ENCODE data around the gene RHOV.

The RHOV gene

DNA sequence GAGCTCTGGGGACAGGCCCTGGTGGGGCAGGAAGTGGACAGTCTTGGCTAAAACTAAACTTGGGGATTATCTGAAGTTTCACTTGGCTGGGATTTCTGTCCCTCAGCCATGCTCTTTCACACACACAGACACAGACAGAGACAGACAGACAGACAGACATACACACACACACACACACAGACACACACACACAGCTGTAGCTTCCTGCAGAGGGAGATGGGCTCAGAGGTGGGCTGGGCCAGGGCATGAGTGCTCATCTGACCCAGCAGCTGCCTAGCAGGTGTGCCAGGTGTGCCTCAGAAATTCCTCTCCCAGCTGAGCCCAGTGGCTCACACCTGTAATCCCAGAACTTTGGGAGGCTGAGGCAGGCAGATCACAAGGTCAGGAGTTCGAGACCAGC is 3.3 kb downstream of the RHOV start:
- Histone ChIP-seq H3K9ac (ENCODE audit: low read length) (no peak overlapping the region), H3K4ac (ENCODE audit: low read depth, low read length) (no peak overlapping the region)

DNA sequence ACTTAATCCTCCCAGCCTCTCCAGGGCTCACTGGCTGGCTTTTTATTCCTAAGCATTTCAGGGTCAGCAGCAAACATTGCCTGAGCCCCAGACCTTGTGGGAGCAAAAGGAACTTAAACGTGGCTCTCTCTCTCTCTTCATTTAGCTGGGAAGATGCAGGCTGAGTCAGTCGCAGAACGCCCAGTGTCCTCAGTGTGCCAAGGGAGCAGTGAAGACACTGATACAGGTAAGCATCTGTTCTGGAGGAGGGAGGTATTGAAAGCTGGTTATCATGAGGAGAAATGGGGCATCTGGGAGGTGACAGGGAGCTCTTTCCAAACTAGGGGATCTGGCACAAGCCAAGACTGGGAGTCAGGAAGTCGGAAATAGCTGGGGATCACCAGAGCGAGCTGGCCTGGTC is 4.3 kb downstream of the RHOV start:
- no peak overlapping the region for H4K91ac ChIP-seq (ENCODE audit: low read depth, low read length)
- no peak overlapping the region for H3K14ac ChIP-seq (ENCODE audit: low read length)
- H3K4ac ChIP-seq (ENCODE audit: low read depth, low read length), result no peak overlapping the region
- H3K79me1 ChIP-seq (ENCODE audit: low read length), result peaks cover 6% of the 10 kb centered on the region
- H2BK120ac ChIP-seq (ENCODE audit: insufficient read depth, low read length, poor library complexity), result no peak overlapping the region
- no peak overlapping the region for H2BK12ac ChIP-seq (ENCODE audit: low read length)
- H3K4me1 ChIP-seq (ENCODE audit: control insufficient read depth in 1 of 2, insufficient read depth in 2 of 2, low read length in 2 of 2), result peaks cover 19 to 25% of the 10 kb centered on the region in 2 experiments
- H3K9ac ChIP-seq (ENCODE audit: low read length), result no peak overlapping the region
- no peaks in the 10 kb centered on the region for H3K36me3 ChIP-seq (ENCODE audit: control insufficient read depth in 1 of 2, insufficient read depth in 2 of 2, low read length in 2 of 2)
- no peaks in the 10 kb centered on the region for H3K27me3 ChIP-seq (ENCODE audit: insufficient read depth, low read length)
- H3K18ac ChIP-seq (ENCODE audit: low read length), result no peak overlapping the region
- no peak overlapping the region for H3K23ac ChIP-seq (ENCODE audit: low read length)
- no peaks in the 10 kb centered on the region for H3K79me2 ChIP-seq (ENCODE audit: control insufficient read depth, insufficient read depth, low read length, poor library complexity)
- no peak overlapping the region for H2AK5ac ChIP-seq (ENCODE audit: low read length)
- no peak for DNase-seq
- H3K27ac ChIP-seq (ENCODE audit: low read depth, low read length), result no peak overlapping the region
- no peak overlapping the region for H4K8ac ChIP-seq (ENCODE audit: low read depth, low read length)
- no peak overlapping the region for H3K4me2 ChIP-seq (ENCODE audit: low read length)
- no CpG with 5 or more reads among the region's 5 CpGs for WGBS (ENCODE audit: extremely low coverage, insufficient coverage, insufficient read length)
- H4K12ac ChIP-seq (ENCODE audit: low read depth, low read length), result no peak overlapping the region
- no peak overlapping the region for H2BK5ac ChIP-seq (ENCODE audit: low read depth, low read length, poor library complexity)
- H3K4me3 ChIP-seq (ENCODE audit: low read depth, low read length), result no peak overlapping the region
- no peak overlapping the region for H2AFZ ChIP-seq (ENCODE audit: insufficient read depth, low read length, poor library complexity)
- no peaks in the 10 kb centered on the region for H3K9me3 ChIP-seq (ENCODE audit: insufficient read depth, low read depth, low read length)

More for the DNA sequence above, 3.3 kb downstream of the RHOV start:
- Histone ChIP-seq H3K4me2 (ENCODE audit: low read length) (no peak overlapping the region), H3K14ac (ENCODE audit: low read length) (no peak overlapping the region), H3K27me3 (ENCODE audit: insufficient read depth, low read length) (no peaks in the 10 kb centered on the region), H3K23ac (ENCODE audit: low read length) (no peak overlapping the region), H3K79me2 (ENCODE audit: control insufficient read depth, insufficient read depth, low read length, poor library complexity) (no peaks in the 10 kb centered on the region), H2BK5ac (ENCODE audit: low read depth, low read length, poor library complexity) (no peak overlapping the region), H2BK120ac (ENCODE audit: insufficient read depth, low read length, poor library complexity) (no peak overlapping the region), H4K91ac (ENCODE audit: low read depth, low read length) (no peak overlapping the region), H4K8ac (ENCODE audit: low read depth, low read length) (no peak overlapping the region), H2AFZ (ENCODE audit: insufficient read depth, low read length, poor library complexity) (no peak overlapping the region), H2AK5ac (ENCODE audit: low read length) (no peak overlapping the region), H3K79me1 (ENCODE audit: low read length) (peaks cover 6% of the 10 kb centered on the region), H2BK12ac (ENCODE audit: low read length) (no peak overlapping the region), H3K36me3 (ENCODE audit: control insufficient read depth in 1 of 2, insufficient read depth in 2 of 2, low read length in 2 of 2) (no peaks in the 10 kb centered on the region), H3K27ac (ENCODE audit: low read depth, low read length) (no peak overlapping the region), H4K12ac (ENCODE audit: low read depth, low read length) (no peak overlapping the region), H3K4me3 (ENCODE audit: low read depth, low read length) (no peak overlapping the region), H3K18ac (ENCODE audit: low read length) (no peak overlapping the region), H3K9me3 (ENCODE audit: insufficient read depth, low read depth, low read length) (no peaks in the 10 kb centered on the region), H3K4me1 (ENCODE audit: control insufficient read depth in 1 of 2, insufficient read depth in 2 of 2, low read length in 2 of 2) (peaks cover 19 to 25% of the 10 kb centered on the region in 2 experiments)
- no CpG with 5 or more reads among the region's 1 CpG for WGBS (ENCODE audit: extremely low coverage, insufficient coverage, insufficient read length)
- no peak for DNase-seq

- H3K4ac ChIP-seq (ENCODE audit: low read depth, low read length), result no peak overlapping the region
- no peak overlapping the region for H3K9ac ChIP-seq (ENCODE audit: low read length)
- no peak for DNase-seq
- no peak overlapping the region for H2BK12ac ChIP-seq (ENCODE audit: low read length)
- no peak overlapping the region for H3K4me3 ChIP-seq (ENCODE audit: low read depth, low read length)
- no peaks in the 10 kb centered on the region for H3K27me3 ChIP-seq (ENCODE audit: insufficient read depth, low read length)
- no peaks in the 10 kb centered on the region for H3K9me3 ChIP-seq (ENCODE audit: insufficient read depth, low read depth, low read length)
- no peak overlapping the region for H3K27ac ChIP-seq (ENCODE audit: low read depth, low read length)
- no peak overlapping the region for H2BK5ac ChIP-seq (ENCODE audit: low read depth, low read length, poor library complexity)
- H3K4me1 ChIP-seq (ENCODE audit: control insufficient read depth in 1 of 2, insufficient read depth in 2 of 2, low read length in 2 of 2), result peaks cover 11 to 14% of the 10 kb centered on the region in 2 experiments
- H2AK5ac ChIP-seq (ENCODE audit: low read length), result no peak overlapping the region
- H3K79me2 ChIP-seq (ENCODE audit: control insufficient read depth, insufficient read depth, low read length, poor library complexity), result no peaks in the 10 kb centered on the region
- no peaks in the 10 kb centered on the region for H3K36me3 ChIP-seq (ENCODE audit: control insufficient read depth in 1 of 2, insufficient read depth in 2 of 2, low read length in 2 of 2)
- H4K8ac ChIP-seq (ENCODE audit: low read depth, low read length), result no peak overlapping the region
- H4K12ac ChIP-seq (ENCODE audit: low read depth, low read length), result no peak overlapping the region
- H2BK120ac ChIP-seq (ENCODE audit: insufficient read depth, low read length, poor library complexity), result no peak overlapping the region
- no CpG with 5 or more reads among the region's 4 CpGs for WGBS (ENCODE audit: extremely low coverage, insufficient coverage, insufficient read length)
- H2AFZ ChIP-seq (ENCODE audit: insufficient read depth, low read length, poor library complexity), result no peak overlapping the region
- no peak overlapping the region for H3K23ac ChIP-seq (ENCODE audit: low read length)
- peaks cover 4% of the 10 kb centered on the region for H3K79me1 ChIP-seq (ENCODE audit: low read length)
- no peak overlapping the region for H3K14ac ChIP-seq (ENCODE audit: low read length)
- H3K18ac ChIP-seq (ENCODE audit: low read length), result no peak overlapping the region
- no peak overlapping the region for H4K91ac ChIP-seq (ENCODE audit: low read depth, low read length)
- H3K4me2 ChIP-seq (ENCODE audit: low read length), result no peak overlapping the region
Measured at GRCh38 chr15:40867199-40867598, 6.8 kb downstream of the RHOV start.

DNA sequence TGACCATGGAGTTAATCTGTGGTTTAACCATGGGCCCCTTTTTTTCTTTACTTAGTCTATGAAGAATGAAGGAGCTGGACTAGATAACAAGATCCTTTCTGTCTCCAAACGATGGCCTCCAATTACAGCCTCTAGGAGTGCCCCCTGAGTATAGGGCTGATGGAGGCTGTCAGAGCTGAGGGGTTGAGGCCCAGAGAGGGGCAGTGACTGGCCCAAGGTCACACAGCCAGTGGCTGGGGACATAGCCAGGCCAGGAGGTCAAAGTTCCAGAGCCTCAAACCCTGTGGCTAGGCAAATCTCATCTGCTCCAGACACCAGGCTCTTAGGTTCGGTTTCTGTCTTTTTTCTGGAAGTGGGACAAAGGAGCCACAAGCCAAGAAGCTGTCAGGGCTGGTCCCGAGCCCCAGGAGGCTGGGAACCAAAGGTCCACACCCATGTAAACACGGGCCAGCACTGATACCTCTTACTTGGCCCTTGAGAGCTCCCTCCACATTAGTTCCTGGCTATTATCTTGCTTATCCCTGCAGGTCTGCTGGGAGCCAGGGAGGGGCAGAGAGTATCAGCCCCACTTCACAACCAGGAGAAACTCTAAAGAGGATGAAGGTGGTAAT is 10.3 kb downstream of the RHOV start:
- Histone ChIP-seq H3K4me1 (ENCODE audit: control insufficient read depth in 1 of 2, insufficient read depth in 2 of 2, low read length in 2 of 2) (peaks cover 2 to 5% of the 10 kb centered on the region in 2 experiments), H3K36me3 (ENCODE audit: control insufficient read depth in 1 of 2, insufficient read depth in 2 of 2, low read length in 2 of 2) (peaks cover under 1 to 1% of the 10 kb centered on the region in 2 experiments), H4K8ac (ENCODE audit: low read depth, low read length) (no peak overlapping the region), H3K27ac (ENCODE audit: low read depth, low read length) (no peak overlapping the region), H3K4ac (ENCODE audit: low read depth, low read length) (no peak overlapping the region), H2BK5ac (ENCODE audit: low read depth, low read length, poor library complexity) (no peak overlapping the region), H3K9me3 (ENCODE audit: insufficient read depth, low read depth, low read length) (no peaks in the 10 kb centered on the region), H3K23ac (ENCODE audit: low read length) (no peak overlapping the region), H4K91ac (ENCODE audit: low read depth, low read length) (no peak overlapping the region), H2BK120ac (ENCODE audit: insufficient read depth, low read length, poor library complexity) (no peak overlapping the region), H2BK12ac (ENCODE audit: low read length) (no peak overlapping the region), H3K4me2 (ENCODE audit: low read length) (no peak overlapping the region), H3K27me3 (ENCODE audit: insufficient read depth, low read length) (no peaks in the 10 kb centered on the region), H3K79me1 (ENCODE audit: low read length) (no peaks in the 10 kb centered on the region), H3K14ac (ENCODE audit: low read length) (no peak overlapping the region), H3K4me3 (ENCODE audit: low read depth, low read length) (no peak overlapping the region), H2AK5ac (ENCODE audit: low read length) (no peak overlapping the region), H2AFZ (ENCODE audit: insufficient read depth, low read length, poor library complexity) (no peak overlapping the region), H3K79me2 (ENCODE audit: control insufficient read depth, insufficient read depth, low read length, poor library complexity) (no peaks in the 10 kb centered on the region), H3K18ac (ENCODE audit: low read length) (no peak overlapping the region), H4K12ac (ENCODE audit: low read depth, low read length) (no peak overlapping the region), H3K9ac (ENCODE audit: low read length) (no peak overlapping the region)
- no CpG with 5 or more reads among the region's 4 CpGs for WGBS (ENCODE audit: extremely low coverage, insufficient coverage, insufficient read length)
- DNase-seq, result no peak
